ENCODE results near the gene STAT1.

The STAT1 gene

DNA sequence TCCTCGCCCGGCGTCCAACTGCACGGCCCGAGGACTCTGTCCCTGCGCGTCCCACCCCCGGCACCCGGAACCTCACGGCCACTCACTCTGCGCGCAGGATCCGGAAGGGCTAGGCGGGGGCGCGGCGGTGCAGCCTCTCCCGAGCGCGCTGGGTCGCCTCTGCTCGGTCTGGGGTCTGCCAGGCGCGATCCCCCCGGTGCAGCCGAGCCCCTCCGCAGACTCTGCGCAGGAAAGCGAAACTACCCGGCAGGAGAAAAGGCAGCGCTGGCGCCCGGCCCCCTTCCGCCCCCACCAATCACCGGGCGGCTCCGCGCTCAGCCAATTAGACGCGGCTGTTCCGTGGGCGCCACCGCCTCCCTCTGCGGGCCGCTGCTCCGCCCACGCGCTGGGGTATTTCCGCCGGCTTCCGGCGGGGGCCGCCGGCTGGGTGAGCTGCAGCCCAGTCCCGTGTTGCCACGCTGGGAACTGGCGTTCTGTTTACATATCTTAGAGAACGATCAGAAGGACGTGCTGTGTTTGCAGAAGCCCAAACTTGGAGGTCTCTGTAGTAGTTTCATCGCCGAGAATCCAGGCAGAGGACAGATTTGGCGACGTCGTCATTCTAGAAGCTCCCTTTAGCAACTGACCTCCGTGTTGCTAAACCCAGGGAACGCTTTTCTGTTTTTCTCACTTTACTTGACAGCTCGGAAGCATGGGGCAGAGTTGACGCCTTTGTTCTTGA lies at the start of gene STAT1:
TSS of gene STAT1 (minus strand) at position 240 of the 721 bp plus-strand sequence. CDS start 4,168 bp downstream, outside the sequence.
- DNase-seq (ENCODE audit: low read depth): peak; percentile 53

DNA sequence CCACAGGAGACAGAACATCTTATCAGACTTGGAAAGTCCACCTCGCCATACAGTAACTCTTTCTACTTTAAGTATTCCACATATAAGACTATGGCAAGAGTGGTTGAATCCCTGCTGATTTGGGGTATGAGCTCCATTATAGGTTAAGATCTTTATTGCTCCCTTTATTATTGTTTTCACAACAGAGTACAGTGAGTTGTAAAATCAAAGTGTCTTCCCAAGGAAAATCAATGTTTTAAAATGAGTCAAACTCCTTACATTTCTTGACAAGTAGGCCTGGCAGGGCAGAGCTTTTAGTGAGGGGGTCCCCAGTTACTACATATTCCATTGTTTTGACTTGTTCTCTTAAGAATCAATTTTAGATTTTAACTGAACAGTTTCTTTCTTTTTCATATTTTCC lies 49.6 kb upstream of the STAT1 start:
- DNase-seq (ENCODE audit: low read depth): no peak

DNA sequence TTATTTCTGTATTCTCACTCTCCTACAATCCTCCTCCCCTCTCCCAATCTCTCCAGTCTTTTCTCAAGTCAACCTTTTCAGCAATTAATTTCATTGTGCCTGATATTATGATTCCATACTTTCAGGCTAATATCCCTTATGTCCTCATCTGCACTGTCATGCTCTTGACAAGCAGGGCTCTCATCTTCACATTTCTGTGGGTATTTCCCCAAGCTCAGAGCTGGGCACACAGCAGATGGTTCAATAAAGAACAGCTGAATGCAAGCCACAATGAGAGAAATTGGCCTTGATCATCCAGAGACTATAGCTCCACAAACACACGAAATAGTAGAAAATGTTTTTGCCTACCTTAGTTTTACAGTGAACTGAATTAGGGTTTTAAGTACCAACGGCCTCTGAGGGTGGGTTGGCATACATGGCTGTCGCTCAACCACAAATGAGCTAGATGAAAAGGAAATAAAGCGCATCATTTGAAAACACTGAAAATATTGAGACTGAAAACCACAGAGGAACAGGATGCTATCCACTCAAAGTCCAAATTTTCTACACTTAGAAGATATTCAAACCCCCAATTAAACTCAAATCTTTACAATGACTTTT lies 47.5 kb upstream of the STAT1 start:
- DNase-seq (ENCODE audit: low read depth): no peak

DNA sequence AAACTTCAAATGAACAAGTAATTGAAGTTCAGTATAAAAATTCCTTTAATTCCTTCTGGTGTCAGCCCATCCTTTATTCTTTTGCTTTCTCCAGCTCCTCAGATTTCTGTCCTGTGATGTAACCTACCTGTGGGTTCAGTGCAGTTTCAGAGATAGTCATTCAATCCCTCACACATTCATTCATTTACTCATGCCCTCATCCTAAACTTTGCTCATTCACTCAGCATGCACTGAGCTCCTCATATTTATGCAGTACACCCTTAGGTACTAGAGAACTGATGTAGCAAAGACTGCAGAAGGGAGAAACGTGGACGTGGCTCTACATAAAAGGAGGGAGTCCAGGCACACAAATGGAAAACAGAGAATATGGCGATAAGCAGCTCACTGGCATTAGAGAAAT lies 45.3 kb upstream of the STAT1 start:
- no peak for DNase-seq (ENCODE audit: low read depth)

DNA sequence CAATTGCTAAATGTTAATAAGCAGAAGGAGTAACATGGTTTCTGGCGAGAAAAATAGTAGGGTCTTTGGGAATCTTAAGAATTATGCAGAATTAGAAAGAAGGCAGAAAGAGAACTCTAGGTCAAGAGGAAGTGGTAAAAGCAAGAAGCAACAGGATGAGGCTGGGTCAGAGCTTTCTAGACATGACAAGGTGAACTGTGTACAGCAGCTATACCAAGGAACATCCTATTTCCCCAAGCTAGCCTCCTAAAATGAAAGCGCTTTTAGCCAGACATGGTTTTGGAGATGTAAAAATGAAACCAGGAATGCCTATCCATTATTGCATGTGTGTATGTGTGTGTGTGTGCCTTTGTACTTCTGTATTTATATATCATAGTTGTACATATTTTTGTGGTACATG lies 42.3 kb upstream of the STAT1 start:
- no peak for DNase-seq (ENCODE audit: low read depth)

DNA sequence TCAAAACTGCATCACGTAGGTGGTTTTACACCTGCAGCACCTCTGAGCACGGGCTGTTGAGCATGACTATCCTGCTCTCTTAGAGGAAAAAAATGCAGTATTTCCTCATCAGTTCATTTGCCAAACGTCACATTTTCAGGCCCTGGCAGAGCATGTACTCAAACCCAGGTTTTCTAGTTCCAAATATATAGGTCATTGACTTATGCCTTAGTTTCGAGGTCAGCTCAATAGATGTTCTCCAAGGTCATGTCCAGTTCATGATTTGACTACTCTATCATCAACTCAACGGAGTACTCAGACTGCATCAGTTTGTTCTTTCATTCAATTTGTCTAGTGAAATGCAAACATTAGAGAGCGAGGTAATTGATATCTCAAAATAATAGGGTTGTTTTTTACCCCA lies 39.3 kb upstream of the STAT1 start:
- no peak for DNase-seq (ENCODE audit: low read depth)

DNA sequence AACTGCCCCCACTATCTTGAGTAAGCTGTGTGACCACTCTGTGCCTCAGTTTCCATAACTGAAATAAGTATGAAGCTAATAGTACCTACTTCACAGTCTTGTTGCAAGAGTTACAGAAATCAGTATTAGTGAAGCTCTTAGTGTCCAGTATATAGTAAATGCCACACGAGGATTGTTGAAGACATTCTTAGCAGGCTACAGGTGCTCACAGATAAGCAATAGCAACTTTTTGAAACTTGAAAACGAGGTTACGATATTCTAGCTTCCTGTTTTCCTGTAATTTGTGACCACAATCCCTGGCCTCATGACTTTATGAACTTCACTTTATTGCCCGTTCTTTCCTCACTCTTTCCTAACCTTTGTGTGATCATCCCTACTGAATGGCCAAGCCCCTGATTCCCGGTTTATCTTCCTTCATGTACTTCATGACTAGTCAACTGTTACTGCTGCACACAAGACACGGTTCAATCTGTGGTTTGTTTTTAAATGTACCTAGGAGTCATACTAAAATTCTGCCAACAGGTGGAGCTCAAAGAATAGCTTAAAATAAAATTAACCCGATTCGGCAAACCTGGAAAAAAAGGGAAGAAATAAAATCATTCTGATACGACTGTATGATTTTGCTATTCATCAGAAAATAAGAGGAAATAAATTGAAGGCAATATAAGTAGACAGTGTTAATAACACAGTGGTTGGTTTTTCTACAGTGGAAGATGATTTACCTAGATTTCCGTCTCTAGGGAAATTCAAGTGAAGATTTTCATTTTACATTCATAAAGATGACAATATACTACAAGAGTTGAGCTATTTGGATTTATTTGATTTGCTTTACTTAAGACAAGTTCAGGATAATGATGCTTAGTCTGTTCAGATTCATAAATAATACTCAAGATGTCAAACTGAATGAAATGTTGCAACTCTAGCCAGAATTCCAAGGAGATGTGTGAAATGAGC lies 38.1 kb upstream of the STAT1 start:
- no peak for DNase-seq (ENCODE audit: low read depth)

DNA sequence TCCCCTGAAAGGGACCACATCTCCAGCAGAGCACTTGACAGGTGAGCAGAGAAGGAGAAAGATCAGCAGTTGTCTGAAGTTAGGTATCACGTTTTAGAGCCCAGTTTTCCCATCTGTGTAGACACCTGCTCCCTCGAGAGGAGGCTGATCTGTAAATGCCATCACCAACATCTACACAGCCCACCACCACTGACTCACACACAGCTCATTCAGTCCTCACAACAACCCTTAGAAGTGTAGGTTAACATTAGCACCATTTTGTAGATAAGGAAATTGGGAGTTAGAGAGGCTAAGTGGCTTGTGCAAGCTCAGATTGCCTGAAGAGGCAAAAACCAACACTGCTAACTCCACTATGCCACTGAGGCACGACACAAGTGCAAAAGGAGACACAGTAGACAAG lies 37.2 kb upstream of the STAT1 start:
- no peak for DNase-seq (ENCODE audit: low read depth)

DNA sequence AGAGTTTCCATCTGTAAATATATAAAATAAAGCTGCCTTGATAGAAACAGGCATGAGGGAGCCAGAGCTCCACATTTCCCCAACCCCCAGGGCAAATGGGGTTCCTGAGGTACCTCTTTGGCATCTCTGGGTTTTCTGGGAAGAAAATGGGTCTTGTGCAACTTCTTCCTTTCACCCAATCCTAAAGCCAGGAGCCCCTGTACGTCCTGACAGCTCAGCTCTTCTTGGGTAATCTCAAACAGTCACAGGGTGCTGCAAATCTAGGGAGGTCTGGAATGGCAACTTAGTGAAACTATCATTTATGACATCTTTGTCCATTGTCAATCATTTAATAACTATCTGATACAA lies 36.6 kb upstream of the STAT1 start:
- no peak for DNase-seq (ENCODE audit: low read depth)

DNA sequence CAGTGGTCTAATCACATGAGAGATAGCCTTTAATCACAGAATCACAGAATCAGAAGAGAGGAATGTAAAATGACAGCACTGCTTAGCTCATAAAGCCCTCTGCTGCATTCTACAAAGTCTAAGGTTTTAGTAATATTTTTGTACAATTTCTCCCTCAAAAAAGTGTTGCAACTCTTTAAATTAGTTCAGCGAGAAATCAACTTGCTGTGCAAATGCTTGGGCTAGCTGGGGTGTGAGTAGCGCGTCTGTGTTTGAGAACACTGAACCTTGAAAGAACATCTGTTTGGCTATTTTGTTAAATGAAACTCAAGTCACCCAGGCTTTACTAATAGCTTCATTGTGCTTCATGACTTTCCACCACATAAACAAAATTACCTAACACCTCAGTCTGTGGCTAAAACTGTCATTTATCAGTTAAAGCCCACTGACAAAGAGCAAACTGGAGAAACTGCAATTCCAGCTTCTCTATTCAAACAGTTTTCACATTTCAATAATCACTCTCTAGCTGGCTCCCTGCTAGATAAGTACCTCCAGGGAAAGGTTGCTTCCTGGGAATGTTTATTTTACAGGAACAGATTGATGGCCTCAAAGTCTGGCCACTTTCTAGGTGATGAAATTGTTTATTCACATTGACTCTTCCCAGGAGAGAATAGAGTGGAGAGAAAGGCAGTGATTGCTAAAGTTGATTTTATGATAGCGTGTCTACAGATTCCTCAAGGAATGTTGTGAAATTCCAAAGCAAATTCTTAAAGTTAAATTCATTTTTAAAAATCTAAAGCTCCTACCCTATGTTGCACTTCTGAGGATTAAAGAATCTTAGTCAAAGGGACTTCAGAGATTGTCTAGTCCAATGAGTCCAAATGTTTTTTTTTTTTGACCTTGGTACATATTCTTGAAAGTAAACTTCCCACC lies 36.0 kb upstream of the STAT1 start:
- peak; percentile 65 for DNase-seq (ENCODE audit: low read depth)

DNA sequence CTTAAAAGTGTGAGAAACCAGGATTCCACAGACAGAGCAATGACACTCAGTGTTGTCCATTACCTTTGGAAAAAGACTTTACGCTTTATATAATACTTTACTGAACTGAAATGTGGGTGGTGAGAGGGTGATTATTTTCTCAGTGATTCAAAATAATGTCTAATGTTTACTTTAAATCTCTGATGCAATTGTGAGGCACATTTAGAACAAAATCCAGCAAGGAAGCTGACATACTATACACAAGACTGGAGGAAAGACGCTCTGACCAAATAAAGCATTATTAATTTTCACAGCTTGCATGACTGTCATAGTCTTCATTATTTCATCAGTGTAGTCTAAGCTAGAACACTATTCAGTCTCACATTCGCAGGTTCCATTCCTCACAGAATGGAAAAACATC lies 34.1 kb upstream of the STAT1 start:
- no peak for DNase-seq (ENCODE audit: low read depth)

DNA sequence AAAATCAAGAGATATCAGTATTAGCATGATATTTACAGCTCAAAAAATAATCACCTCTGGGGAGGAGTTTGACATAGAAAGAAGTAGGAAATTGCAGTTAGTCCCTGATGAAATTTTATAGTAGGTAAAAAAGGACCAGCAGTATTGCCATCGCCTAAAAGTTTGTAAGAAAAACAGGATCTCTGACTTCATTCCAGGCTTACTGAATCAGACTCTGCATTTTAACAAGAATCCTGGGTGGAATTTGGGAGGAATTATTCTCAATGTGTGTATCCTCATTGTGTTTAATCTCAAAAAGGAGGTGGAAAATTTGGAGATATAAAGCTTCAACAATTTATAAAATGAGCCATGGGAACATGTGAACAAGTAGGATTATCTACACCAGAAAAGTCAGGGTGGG lies 31.2 kb upstream of the STAT1 start:
- DNase-seq (ENCODE audit: low read depth): no peak

DNA sequence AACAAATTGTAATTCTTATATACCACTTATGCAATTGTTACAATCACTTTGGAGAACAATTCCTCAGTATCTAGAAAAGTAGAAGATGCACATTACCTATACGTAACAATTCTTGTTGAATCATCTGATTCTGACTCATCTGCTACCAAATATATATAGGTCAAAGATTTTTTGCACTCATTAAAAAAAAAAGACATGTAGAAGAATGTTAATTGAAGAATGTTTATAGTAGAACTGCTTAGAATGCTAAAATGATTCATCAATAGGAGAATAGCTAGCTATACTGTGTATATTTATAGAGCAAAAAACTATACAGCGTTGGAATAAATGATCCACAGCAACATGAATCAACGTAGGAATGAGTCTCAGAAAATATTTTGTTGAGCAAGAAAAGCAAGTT lies 29.5 kb upstream of the STAT1 start:
- no peak for DNase-seq (ENCODE audit: low read depth)

DNA sequence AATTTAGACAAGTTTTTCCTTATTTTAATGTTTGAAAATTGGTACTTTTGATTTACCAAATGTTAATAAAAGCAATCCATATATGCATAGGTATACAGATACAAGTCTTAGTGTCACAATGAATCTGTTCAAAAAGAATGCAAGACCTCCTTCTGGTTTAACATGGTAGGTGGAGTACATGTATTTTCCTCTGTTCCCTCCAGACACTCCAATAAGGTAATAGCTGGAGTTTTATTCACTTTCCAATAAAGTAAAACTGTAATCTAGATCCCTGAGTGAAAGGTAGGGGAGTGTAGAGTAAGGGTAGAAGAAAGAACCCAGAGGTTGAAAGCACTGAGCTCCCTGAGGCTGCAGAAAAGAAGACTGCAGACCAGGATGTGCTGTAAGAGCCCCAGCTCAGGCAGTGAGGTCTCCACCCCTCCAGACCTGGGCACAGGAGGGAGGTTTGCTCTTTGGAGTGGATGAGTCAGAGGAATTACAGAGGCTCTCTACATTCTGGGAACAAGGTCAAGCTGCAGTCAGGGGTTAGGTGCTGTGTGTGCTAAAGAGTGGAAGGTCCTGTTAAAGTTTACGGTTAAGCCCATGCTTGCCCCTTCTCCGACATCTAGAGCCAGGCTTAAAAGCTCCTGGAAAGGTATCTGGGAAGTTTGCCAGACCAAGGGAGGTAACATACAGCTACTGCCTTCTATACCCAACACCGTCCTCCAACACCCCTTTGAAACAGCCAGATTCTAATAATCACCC lies 27.6 kb upstream of the STAT1 start:
- DNase-seq (ENCODE audit: low read depth): no peak

DNA sequence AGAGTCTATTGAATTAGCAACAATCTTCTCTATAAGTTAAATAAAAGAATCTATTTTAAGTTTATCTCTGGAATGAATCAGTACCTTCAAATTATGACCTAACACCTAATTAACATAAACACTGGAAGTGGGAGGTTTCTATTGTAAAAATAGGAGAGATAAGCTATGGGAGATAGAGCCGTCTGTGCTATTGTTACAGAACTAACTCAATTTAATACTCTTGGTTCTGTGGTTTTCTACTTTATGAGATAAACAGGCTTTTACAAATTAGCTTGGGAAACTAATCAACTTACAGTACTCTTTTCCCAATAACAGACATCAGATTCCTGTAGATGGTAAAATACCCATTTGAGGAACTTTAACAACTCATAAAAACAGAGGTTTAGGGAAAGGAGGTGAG lies 25.6 kb upstream of the STAT1 start:
- no peak for DNase-seq (ENCODE audit: low read depth)

DNA sequence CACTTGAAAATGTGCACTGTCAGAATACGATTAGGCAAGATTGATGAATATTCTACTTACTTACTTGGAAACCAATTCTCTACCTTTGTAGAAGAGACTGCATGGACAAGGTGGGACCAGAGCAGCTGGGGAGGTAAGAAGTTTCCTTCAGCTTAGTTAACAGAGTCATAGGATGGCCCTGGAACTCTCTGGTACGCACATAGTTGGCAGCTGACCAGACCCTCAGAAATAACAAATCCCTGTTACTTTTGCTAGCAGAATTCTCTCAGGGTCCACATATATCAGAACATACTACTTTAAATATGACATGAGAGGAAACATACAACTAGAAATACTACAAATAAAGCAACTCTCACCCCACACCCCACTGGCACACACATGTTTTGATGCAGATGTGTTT lies 24.8 kb upstream of the STAT1 start:
- no peak for DNase-seq (ENCODE audit: low read depth)

DNA sequence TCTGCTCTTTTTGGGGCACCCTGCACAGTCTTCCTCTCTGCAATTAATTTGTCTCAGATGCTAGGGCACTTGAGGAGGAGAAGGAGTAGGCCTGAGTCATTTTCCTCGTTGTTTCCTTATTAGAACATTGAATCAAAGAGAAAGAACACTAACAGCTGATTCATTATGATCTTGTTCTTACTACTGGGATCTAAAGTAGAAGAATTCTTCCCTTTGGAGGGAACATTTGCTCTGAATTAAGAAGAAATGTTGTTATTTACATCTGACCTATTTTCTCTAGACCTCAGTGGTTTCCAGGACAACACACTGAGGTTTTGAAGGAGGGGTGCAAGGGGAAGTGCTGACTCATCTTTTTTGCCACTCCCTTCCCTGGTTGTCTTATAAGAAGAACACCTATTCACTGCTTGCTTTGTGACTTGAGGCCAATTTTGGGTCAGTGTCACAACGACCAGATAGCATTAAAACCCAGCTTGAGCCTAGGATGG lies 24.3 kb upstream of the STAT1 start:
- no peak for DNase-seq (ENCODE audit: low read depth)

DNA sequence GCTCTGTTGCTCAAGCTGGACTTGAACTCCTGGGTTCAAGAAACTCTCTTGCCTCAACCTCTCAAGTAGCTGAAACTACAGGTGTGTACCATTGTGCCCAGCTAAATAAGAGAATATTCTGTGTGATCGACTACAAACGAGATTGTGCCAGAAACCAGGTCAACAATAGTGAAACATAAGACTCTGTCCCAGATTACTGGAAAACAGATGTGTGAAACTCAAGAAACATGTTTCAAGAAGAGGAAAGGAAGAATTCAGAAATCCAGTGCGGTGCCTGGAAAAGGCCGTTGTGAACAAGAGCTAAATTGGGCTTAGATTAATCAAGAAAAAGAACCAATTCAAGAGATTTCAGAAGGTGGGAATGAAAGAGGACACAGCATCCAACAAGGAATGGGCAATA lies 23.4 kb upstream of the STAT1 start:
- DNase-seq (ENCODE audit: low read depth): no peak

DNA sequence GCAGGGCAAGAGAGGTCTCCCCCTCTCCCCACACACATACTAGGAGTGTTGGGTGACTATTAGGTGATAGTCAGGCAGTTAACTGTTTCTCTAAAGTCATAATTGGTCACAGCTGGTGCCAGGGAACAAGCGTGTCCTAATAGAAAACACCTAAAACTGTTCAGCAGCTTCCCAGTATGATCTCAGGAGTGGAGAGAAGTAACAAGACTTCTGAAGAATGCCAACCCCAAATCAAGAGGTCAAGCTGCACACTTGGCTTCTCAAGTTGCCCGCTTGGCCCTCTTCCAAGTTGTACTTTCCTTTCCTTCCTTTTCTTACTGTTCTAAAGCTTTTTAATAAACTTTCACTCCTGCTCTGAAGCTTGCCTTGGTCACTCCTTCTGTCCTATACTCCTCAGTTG lies 22.4 kb upstream of the STAT1 start:
- DNase-seq (ENCODE audit: low read depth): no peak

DNA sequence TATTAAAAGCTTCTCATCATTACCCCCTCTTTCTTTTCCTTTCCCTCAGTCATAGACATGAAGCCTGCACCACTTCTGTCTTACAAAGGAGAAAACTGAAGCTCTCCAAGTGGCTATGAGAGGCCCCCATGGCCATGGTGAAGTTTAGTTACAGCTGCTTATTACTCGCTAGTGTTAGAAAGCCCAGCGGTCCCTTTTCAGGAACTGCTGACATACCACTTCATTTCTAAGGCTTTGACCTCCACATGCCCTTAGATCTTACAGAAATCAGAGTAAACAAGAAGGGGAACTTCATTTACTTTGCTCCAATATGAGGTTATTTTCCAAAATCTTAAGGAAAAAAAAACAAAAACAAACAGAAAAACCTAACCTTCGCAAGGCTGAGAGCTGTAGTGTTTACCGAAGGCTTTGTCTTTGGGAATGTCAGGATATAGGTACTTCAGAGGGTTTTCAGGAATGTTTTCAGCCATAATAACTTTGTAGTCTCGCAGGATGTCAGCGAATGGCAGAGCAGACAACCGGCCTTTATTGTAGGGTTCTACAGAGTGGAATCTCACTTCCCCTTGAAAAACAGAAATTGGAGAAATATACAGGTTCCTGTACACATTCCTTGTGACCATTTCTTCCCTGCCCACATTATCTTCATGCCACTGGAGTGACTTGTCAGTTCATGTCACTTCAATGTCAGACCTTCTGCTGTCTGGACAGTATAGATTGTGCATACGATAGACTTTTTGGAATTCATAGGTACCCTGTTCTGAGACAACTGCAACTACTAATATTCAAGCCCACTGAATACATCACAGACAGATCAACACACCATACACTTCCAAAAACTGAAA lies 18.8 kb upstream of the STAT1 start:
- no peak for DNase-seq (ENCODE audit: low read depth)
